Dedifferentiated amniotic fluid mesenchymal stem cell (primary cell): Measurements from ENCODE around the gene GSX2.

ENCODE experiments used
- DNase-seq: peaks from one replicate; pipeline ENCODE4 v3.0.0-alpha.2; 2016; ENCODE audit errors: extremely low spot score

The GSX2 gene

GRCh38 chr4:54077812-54078211 is 22.2 kb upstream of the GSX2 start:
- DNase-seq: peak; percentile 49

- DNase-seq: peak; percentile 97
Measured at GRCh38 chr4:54082168-54082567, 17.8 kb upstream of the GSX2 start.

- peak; percentile 88 for DNase-seq
Measured at GRCh38 chr4:54085284-54085683, 14.7 kb upstream of the GSX2 start.

- DNase-seq: no peak
Measured at GRCh38 chr4:54089875-54090274, 10.1 kb upstream of the GSX2 start.

- DNase-seq: no peak
Measured at GRCh38 chr4:54090404-54090803, 9.6 kb upstream of the GSX2 start.

- no peak for DNase-seq
Measured at GRCh38 chr4:54090804-54091623, 8.9 kb upstream of the GSX2 start.

- DNase-seq: peak; percentile 70
Measured at GRCh38 chr4:54091637-54092404, 8.1 kb upstream of the GSX2 start.

- DNase-seq: no peak
Measured at GRCh38 chr4:54092405-54093323, 7.3 kb upstream of the GSX2 start.

- no peak for DNase-seq
Measured at GRCh38 chr4:54093324-54094240, 6.4 kb upstream of the GSX2 start.

GRCh38 chr4:54094451-54094850 is 5.5 kb upstream of the GSX2 start:
- no peak for DNase-seq

GRCh38 chr4:54095110-54095825 is 4.7 kb upstream of the GSX2 start:
- DNase-seq: no peak

GRCh38 chr4:54096295-54096962 is 3.5 kb upstream of the GSX2 start:
- DNase-seq: no peak

- DNase-seq: no peak
Measured at GRCh38 chr4:54097152-54097551, 2.8 kb upstream of the GSX2 start.

GRCh38 chr4:54098375-54098774 is 1.6 kb upstream of the GSX2 start:
- DNase-seq: no peak

- no peak for DNase-seq
Measured at GRCh38 chr4:54099287-54099747, 646 bp upstream of the GSX2 start.

GRCh38 chr4:54100595-54101189 is 729 bp downstream of the GSX2 start:
- no peak for DNase-seq

GRCh38 chr4:54101190-54102041 is 1.5 kb downstream of the GSX2 start:
- DNase-seq: no peak

GRCh38 chr4:54102531-54103106 is 2.7 kb downstream of the GSX2 start:
- DNase-seq: no peak
